Measurements from ENCODE around the gene PLD1.
"Not testable (repeated sequence)": the region's sequence is repeated elsewhere in the genome, so short reads cannot be mapped to it uniquely, and the experiment has no call there.

PLD1 gene

DNA sequence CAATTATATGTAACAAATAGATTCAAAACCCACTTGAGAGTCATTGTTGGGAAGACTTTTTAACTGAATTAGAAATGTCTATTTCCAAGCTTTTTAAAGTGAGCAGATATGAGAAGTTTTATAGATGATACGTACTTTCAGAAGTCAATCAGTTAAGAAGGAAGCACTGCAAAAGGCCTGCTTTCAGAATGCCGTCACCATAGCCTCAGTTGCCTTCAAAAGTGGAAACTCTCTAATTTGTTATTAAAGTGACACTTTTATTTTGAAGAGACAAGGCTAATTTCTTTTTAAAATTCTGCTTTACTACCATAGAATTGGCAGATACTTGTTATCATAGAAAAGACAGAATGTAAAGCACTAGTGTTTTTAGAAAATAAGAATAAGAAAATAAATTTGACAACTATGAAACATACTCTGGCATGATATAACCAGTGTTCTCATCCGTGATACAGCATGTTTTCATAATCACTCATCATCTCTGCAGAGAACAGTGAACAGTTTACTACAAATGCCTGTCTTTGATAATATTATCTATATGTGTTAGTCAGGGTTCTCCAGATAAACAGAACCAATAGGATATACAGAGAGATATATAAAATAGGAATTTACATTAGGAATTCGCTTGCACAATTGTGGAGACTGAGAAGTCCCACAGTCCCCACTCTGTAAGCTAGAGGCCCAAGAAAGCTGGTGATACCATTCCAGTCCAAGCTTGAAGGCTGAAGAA, 7.0 kb upstream of the PLD1 start:
- DNase-seq (ENCODE audit: low read depth in 2 of 2), result no peak

DNA sequence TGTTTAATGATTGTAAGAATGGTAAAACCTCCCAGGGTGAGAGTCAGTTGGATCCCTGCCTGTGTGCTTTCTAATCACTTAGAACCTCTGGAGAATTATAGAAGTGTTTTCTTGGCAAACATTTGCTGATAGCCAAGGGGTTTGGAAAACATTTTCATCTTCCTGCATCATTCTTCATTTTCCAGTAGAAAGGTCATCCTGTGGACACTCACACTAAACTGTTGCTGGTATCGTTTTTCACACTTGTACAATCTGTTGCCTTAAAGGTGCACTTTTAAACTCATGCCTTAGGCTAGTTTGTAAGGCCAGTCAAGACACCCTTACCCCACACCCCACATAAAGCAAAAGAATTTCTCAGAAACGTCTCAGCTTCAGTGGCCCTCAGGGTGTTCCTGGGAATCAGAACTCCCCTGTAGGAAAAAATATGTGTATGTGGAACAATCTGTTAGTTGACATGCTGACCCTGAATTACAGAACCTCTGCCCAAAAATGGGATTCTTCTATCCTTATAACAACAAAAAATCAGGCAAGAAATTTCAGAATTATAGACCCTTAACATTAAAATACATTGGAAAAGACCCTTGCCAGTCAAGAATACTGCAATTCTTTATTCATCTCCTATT, 5.8 kb upstream of the PLD1 start:
- no peak for DNase-seq (ENCODE audit: low read depth in 2 of 2)

DNA sequence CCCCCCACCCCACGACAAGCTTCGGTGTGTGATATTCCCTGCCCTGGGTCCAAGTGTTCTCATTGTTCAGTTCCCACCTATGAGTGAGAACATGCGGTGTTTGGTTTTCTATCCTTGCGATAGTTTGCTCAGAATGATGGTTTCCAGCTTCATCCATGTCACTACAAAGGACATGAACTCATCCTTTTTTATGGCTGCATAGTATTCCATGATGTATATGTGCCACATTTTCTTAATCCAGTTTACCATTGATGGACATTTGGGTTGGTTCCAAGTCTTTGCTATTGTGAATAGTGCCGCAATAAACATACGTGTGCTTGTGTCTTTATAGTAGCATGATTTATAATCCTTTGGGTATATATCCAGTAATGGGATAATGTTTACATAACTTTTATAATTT, 4.4 kb upstream of the PLD1 start:
- not testable (repeated sequence) for DNase-seq (ENCODE audit: low read depth in 2 of 2)

DNA sequence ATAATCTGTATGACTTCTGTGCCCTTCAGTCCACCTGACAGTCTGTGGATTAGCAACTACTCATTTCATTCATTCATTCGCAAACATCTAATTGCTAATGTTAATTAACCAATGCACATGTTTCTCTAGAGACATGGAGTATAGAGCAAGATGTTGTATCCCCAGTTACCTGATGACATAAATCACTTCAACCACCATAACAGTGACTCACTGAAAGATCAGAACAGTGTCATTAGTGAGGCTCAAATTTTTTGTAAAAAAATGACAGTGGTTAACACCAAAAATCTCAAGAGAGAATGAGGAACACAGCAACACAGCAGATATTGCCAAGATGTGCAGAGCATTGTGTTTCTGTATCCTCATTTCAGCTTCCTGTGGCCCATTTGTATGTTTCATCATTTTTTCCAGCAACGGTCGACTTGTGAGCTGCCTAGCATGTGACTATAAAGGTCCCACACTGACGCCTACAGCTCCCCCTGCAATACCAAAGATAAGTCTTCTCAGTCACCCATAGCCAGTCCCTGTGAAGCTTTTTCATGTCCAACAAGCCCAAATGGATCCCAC, 3.7 kb upstream of the PLD1 start:
- DNase-seq (ENCODE audit: low read depth in 2 of 2), result no peak

DNA sequence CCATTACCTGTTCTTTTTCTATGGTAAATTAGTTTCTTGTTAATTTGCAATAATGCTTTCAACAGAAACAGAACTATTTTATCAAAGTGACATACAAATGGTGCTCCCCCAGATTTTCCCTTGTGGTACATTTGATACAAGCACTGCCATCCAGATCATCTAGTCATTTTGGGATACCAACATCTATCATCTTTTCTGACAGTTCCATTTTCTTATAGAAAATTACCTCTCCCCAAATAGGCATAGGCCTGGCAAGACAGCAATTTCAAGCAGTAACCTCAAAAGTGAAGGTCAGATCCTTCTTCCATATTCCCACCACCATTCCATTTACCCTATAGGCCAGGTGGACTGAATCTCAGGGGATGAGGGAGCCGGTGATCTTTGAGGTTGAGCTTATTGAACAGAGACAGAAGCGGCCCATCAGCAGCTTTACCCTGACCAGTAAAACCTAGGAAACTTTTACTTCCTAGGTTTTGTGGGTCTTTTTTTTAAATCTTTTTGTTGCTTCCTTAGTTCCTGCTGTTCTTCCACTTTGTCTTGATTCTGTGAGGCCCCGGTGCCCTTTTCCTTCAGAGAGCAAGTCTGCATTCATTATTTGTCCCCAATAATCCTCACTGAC, 3.1 kb upstream of the PLD1 start:
- no peak for DNase-seq (ENCODE audit: low read depth in 2 of 2)

DNA sequence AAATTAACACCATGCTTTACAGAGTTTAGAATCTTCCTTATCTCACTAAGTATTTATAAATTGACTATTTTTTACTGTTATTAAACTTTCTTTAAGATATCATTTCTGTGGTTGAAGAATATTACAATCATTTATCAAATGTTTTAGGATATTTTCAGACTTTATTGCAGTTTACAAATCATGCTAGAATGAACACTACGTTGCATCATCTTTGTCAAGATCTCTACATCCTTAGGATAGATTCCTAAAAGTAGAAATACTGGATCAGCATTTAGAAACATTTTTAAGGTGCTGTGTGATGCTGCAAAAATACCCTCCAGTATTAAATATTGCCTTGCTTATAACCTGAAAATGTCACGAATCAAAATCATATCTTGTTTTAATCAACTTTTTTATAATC, 2.5 kb upstream of the PLD1 start:
- DNase-seq (ENCODE audit: low read depth in 2 of 2), result no peak

DNA sequence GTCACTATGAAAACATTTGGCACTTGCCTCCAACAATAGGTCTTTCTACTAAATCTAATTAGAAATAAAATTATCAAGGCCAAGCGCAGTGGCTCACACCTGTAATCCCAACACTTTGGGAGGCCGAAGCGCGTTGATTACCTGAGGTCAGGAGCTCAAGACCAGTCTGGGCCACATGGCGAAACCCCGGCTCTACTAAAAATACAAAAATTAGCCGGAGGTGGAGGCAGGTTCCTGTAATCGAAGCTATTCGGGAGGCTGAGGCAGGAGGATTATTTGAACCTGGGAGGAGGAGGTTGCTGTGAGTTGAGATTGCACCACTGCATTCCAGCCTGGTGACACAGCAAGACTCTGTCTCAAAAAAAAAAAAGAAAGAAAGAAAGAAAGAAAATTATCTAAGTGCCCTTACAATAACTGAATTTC, 1.6 kb upstream of the PLD1 start:
- DNase-seq (ENCODE audit: low read depth in 2 of 2), result no peak

DNA sequence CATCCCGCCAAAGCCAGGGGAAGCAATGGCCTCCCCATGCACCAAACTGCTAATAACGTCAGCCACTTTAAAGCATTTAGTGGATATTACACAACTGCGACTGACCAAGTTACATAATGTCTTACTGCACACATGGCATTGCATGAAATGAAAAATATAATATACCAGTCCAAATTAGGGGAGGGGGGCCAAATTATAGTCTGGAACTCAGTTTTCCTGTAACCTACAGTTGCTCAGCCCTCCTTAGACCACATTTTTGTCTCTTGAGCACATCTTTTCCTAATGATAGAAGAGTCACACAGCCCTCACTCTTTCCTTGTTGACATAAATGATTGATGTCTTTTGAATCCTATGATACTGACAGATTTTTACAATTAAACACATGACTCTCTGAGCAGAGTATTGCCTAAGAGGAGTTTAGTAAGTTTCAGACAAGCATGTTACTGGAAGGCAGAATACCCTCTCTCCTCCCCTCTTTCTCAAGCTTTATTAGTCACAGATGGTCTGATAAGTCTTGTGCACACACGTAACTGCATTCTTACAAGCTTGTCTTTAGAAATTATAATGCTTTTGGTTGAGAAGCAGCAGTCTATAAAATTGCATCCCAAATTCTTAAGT, 1.1 kb upstream of the PLD1 start:
- DNase-seq (ENCODE audit: low read depth in 2 of 2), result no peak

DNA sequence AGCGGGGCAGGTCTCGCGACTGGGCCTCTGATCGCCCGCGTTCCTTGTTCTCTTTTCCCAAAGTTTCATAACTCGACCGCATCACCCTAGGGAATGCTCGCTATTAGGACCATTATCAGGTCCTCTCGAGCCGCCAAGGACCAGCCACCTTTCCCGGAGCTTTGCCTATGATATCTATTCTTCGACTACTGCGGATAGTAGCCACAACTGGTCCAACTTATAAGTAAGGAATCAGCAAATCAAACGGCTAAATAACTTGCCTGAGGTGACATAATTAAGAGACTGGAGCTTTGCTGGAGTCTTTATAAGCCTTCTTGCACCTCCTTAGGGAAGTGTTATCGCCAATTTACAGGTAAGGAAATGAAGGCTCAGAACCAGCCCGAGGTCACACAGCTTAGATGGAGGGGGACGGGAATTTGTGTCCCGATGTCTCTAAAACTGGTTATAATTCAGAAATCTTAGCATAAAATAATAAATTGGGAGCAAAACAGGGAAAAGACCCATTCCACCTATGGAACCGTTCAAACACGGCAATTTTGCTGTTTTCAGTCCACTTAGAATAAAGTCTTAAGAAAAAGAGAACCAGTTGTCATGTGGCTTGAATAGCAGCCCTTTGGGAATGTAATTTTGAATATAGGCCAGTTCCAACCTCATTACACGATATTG, 479 bp upstream of the PLD1 start:
- no peak for DNase-seq (ENCODE audit: low read depth in 2 of 2)

DNA sequence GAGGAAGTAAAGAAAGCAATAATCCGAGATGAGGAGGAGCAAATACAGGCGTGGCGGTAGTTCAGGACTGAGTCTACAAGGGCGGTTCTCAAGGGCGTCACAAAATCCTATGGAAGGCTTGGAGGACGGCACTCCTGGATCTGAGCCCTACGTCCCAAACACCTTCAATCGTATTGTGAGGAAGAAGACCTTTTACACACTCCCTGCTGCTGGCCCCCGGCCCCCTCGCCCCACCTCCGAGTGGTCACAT, 747 bp downstream of the PLD1 start:
- no peak for DNase-seq (ENCODE audit: low read depth in 2 of 2)

DNA sequence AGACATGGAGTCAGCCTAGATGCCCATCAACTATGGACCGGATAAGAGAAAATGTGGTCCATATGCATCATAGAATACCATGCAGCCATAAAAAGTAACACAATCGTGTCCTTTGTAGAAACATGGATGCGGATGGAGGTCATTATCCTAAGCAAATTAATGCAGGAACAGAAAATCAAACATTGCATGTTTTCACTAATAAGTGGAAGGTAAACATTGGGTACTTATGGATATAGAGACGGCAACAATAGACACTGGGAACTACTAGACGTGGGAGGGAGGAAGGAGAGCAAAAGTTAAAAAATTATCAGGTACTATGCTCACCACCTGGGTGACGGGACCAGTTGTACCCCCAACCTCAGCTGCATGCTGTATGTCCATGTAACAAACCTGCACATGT, 2.5 kb downstream of the PLD1 start:
- no peak for DNase-seq (ENCODE audit: low read depth in 2 of 2)

DNA sequence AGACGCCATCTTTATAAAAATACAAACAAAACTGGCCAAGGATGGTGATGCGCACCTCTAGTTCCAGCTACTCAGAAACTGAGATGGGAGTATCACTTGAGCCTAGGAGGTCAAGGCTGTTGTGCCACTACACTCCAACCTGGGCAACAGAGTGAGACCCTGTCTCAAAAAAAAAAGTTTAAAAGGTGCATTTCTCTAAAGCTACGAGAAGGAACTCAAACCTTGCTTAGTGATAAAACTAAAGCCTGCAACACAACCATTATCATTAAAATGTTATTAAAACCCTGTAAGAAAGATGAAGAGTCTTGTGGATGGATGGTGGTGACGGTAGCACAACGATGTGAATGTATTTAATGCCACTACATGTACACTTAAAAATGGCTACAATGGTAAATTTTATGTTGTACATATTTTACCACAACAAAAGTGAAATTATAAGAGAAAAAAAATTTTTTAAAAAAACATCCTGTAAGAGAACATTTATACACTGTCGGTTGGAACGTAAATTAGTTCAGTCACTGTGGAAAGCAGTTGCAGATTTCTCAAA, 3.1 kb downstream of the PLD1 start:
- no peak for DNase-seq (ENCODE audit: low read depth in 2 of 2)

DNA sequence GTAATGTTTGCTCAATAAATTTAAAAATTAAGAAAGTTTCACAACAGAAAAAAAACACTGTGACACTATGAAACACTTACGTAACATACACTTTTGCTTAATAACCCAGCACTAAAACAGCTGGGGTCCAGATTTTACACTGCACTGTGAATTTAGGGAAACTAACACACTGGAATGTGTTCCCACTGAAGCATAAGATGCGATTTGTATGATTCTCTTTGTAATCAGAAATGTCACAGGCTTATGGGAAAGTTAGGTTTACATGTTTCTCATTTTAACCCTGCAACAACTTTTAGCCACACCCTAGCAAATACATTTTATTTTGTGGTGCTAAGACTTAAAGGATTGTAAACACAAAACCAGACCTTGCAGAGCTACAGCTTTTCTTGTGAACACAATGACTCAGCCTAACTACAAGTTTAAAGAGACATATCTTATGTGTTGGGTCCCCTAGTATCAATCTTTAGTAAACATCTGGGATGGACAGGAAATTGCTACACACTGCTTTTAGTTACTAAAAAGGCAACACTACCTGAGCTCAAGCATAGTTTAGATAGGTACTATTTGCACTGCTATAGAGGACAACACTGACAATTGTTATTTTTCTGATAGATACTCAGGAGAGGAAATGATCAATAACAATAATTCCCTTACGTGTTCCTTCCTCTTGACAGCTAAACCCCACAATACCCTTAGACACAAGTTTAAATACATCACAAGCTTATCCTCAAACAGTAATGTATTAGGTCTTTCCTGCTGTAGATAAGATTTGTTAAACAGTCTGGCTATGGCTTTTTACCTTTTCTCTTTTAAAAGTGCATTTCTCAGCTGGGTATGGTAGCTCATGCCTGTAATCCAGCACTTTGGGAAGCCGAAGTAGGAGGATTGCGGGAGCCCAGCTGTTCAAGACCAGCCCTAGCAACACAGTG, 3.8 kb downstream of the PLD1 start:
- DNase-seq (ENCODE audit: low read depth in 2 of 2), result no peak

DNA sequence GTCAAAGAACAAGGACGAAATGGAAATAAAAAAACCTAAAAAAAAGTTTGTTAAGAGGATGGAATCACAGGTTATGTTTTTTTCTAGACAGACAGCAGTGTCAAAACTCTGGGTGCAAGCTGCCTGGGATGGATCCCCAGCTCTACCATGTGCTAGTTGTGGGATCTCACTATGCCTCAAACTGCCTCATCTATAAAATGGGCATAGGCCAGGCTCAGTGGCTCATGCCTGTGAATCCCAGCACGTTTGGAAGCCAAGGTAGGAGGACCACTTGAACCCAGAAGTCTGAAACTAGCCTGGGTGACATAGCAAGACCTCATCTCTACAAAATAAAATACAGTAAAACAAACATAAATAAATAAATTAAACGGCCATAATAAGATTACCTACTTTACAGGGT, 4.6 kb downstream of the PLD1 start:
- no peak for DNase-seq (ENCODE audit: low read depth in 2 of 2)

DNA sequence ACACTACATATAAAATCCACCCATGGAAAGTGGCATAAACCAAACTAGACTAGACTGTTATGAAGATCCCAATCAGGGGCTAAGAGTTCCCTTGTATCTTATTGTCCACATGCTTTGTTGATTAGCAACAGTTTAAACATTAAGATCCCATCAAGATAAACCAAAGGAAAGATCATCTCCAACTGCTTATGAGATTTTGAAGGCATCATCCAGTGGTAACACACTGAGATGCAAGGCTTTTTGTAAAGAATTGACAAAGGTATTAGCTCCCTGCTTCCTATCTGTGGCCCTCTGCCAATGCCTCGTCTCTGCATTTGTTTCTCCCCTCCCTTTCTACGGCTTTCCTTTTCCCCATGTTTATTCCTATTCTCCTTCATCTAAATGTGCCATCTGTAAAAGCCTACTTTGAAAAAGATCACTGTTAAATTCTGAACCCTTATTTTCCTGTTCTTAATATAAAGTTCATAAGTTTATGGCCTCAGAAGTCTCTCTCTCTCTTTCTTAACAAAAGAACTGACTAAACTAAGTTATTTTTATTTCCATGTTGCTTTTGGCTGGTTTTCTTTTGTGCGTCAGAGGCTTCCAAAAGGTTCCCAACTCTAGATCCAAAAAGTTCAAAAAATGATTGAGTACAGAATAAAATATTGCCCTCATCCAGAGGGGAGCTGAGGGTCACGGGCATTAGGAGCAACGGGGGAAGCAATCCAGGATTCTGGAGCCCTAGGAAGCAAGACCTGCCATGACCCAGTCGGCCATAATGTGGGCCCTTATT, 5.5 kb downstream of the PLD1 start:
- no peak for DNase-seq (ENCODE audit: low read depth in 2 of 2)

DNA sequence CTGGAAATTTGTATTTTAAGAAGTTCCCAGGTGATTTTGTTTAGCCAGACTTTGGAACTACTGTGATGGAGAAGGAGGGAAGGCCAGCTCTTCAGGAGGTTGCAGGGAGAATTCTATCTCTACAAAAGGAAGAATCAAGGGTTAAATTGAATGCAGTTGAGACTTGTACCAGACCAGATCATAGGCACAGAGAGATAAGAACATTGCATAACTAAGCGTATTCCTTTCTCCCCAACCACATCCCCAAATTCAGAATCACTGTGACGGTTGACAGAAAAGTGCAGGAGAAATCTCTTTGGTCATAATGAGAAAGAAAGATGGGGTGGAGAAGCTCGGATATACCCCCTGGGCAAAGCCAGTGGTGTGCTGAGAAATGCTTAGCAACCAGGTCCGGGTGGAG, 7.2 kb downstream of the PLD1 start:
- DNase-seq (ENCODE audit: low read depth in 2 of 2), result no peak

DNA sequence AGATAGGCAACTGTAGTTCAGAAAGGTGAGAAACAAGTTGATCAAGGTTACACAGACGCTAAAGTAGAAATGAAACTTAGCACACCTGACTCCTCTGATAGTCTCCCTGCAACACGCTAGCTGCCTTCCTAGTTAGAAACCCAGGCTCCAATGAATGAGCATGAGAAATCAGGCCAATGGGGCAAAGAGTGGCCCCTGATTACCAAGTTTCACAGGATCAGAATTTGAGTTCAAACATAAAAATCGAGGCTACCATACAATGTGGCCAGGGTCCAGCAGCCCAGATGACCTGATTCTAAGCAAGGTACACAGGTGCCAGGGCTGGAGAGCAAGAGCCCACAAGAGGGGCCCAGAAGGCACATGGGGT, 7.7 kb downstream of the PLD1 start:
- no peak for DNase-seq (ENCODE audit: low read depth in 2 of 2)

DNA sequence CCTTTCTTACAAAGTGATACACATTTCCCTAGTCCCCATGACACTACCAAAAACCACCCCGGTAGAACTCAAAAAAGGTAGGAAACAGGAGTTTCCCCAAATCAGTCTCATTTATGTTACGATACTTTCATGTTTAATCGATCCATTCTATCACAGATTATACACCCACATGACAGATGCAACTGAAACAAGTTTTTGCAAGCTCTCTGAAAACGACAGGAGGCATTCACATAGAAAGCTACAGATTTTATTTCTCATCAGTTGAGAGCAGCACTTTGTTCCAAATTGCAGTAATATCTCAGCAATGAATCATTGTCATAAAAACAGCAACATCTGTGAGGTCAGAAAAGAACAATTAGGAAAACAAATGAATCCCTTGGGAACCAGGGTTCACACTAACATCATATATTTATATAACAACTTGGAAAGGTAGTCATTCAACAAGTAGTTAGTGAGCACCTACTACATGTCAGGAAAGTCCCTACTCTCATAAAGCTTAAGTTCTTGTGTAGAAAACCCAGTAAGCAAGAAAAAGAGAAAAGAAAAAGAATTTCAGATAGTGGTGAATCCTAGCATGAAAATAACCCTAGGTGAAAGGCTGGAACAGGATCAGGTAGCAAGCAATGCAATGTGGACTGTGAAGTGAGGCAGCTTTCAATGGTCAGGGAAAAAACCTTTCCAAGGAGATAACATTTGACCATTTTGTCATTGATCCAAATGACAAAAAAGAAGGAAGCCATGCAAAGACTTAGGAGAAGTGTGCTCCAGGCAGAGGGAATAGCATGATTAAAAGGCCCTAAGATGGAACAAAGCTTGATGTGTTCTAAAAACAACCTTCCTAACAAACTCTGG, 8.3 kb downstream of the PLD1 start:
- no peak for DNase-seq (ENCODE audit: low read depth in 2 of 2)

DNA sequence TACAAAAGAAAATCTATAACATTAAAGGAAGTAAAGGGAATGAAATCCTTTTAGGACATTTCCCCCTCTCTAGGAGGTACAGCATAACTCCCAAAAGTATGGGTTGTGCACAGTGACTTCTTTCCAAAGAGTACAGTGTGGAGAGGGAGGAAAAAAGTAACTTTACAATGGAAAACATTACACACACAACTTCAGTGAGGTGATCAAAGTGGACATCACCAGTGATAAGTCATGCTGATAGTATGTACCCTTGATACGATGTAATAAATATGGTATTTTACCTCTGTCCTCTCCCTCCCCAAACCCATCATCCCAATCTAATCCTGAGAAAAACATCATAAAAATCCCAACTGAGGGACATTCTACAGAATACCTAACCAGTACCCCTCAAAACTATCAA, 10.8 kb downstream of the PLD1 start:
- no peak for DNase-seq (ENCODE audit: low read depth in 2 of 2)
